ENCODE measurements around the gene PRR9.
"Not testable (repeated sequence)": the region's sequence is repeated elsewhere in the genome, so short reads cannot be mapped to it uniquely, and the experiment has no call there.

Gene PRR9

GRCh38 chr1:153217212-153217611 lies at the start of gene PRR9:
TSS of gene PRR9 (plus strand) at chr1:153217584. CDS start at chr1:153218145, 561 bp downstream.
- no peak for DNase-seq (ENCODE audit: low read depth in 2 of 2)

- no peak for DNase-seq (ENCODE audit: low read depth in 2 of 2)
Observed at GRCh38 chr1:153168686-153169085, 48.7 kb upstream of the PRR9 start.

- no peak for DNase-seq (ENCODE audit: low read depth in 2 of 2)
Observed at GRCh38 chr1:153174624-153175023, 42.8 kb upstream of the PRR9 start.

- DNase-seq (ENCODE audit: low read depth in 2 of 2): no peak
Observed at GRCh38 chr1:153178922-153179321, 38.5 kb upstream of the PRR9 start.

- no peak for DNase-seq (ENCODE audit: low read depth in 2 of 2)
Observed at GRCh38 chr1:153180556-153180955, 36.8 kb upstream of the PRR9 start.

GRCh38 chr1:153188301-153188700 lies 29.1 kb upstream of the PRR9 start:
- not testable (repeated sequence) for DNase-seq (ENCODE audit: low read depth in 2 of 2)

GRCh38 chr1:153190373-153190772 lies 27.0 kb upstream of the PRR9 start:
- DNase-seq (ENCODE audit: low read depth in 2 of 2): no peak

- DNase-seq (ENCODE audit: low read depth in 2 of 2): no peak
Observed at GRCh38 chr1:153192697-153193096, 24.7 kb upstream of the PRR9 start.

GRCh38 chr1:153194331-153195050 lies 22.9 kb upstream of the PRR9 start:
- no peak for DNase-seq (ENCODE audit: low read depth in 2 of 2)

- DNase-seq (ENCODE audit: low read depth in 2 of 2): no peak
Observed at GRCh38 chr1:153195216-153195615, 22.2 kb upstream of the PRR9 start.

- no peak for DNase-seq (ENCODE audit: low read depth in 2 of 2)
Observed at GRCh38 chr1:153202006-153202405, 15.4 kb upstream of the PRR9 start.

GRCh38 chr1:153203130-153203529 lies 14.3 kb upstream of the PRR9 start, which contains the start of gene LELP1:
TSS of gene LELP1 (plus strand) at chr1:153203430. CDS start at chr1:153204708, 1,278 bp downstream.
- DNase-seq (ENCODE audit: low read depth in 2 of 2): no peak

- DNase-seq (ENCODE audit: low read depth in 2 of 2): no peak
Observed at GRCh38 chr1:153206631-153207030, 10.8 kb upstream of the PRR9 start.

- DNase-seq (ENCODE audit: low read depth in 2 of 2): no peak
Observed at GRCh38 chr1:153210206-153210605, 7.2 kb upstream of the PRR9 start.

GRCh38 chr1:153212201-153212600 lies 5.2 kb upstream of the PRR9 start:
- no peak for DNase-seq (ENCODE audit: low read depth in 2 of 2)

- no peak for DNase-seq (ENCODE audit: low read depth in 2 of 2)
Observed at GRCh38 chr1:153213519-153213918, 3.9 kb upstream of the PRR9 start.

- no peak for DNase-seq (ENCODE audit: low read depth in 2 of 2)
Observed at GRCh38 chr1:153217744-153218416, 496 bp downstream of the PRR9 start.

- DNase-seq (ENCODE audit: low read depth in 2 of 2): no peak
Observed at GRCh38 chr1:153220606-153221303, 3.4 kb downstream of the PRR9 start.

- peak; percentile 23 to 42 for DNase-seq (ENCODE audit: low read depth in 2 of 2)
Observed at GRCh38 chr1:153223040-153223891, 5.9 kb downstream of the PRR9 start.

GRCh38 chr1:153227810-153228209 lies 10.4 kb downstream of the PRR9 start:
- DNase-seq (ENCODE audit: low read depth in 2 of 2): no peak

GRCh38 chr1:153228491-153228890 lies 11.1 kb downstream of the PRR9 start:
- DNase-seq (ENCODE audit: low read depth in 2 of 2): no peak

Measured in stimulated activated CD4-positive, alpha-beta T cell treated with anti-CD3 and anti-CD28 coated beads, Interleukin-1b, Interleukin-23, amount 100 ng/mL, for 4 hours (primary cell).